Fibroblast of lung (primary cell): ENCODE measurements around the gene IL13RA1.

Experiments used
- CTCF ChIP-seq, 2 donors: IDR thresholded peaks in 1 of 2; conservative IDR thresholded peaks in 1 of 2; 1 replicate in 1 of 2; 2 replicates in 1 of 2; pipeline ENCODE4 v1.5.1; 2011 to 2012; ENCODE audit warnings: low read length in 2 of 2, control low read depth in 1 of 2, inconsistent platforms in 1 of 2, low read depth in 1 of 2, mild to moderate bottlenecking in 1 of 2
- EZH2 ChIP-seq: IDR thresholded peaks from 2 replicates; pipeline ENCODE4 v1.5.1; 2012; ENCODE audit warnings: low read length, control low read depth, mild to moderate bottlenecking; ENCODE audit errors: missing control alignments

GRCh38 chrX:118739577-118739976 is 12.2 kb downstream of the IL13RA1 start:
- TF ChIP-seq CTCF (conservative IDR thresholded peaks at IDR 0.05 in 1 of 2, IDR thresholded peaks at IDR 0.05 in 1 of 2; ENCODE audit: low read depth in 1 of 2, low read length in 2 of 2), result no peak
- TF ChIP-seq EZH2, result no peak
